HG03066 (cell line): ENCODE data around the gene NAGA.

Source experiments
- ATAC-seq: cut with Tn5 transposase; IDR thresholded peaks from one replicate; pipeline ENCODE4 v1.9.1; 2021; ENCODE audit warnings: low read depth; ENCODE audit not compliant: unreplicated experiment

NAGA gene

DNA sequence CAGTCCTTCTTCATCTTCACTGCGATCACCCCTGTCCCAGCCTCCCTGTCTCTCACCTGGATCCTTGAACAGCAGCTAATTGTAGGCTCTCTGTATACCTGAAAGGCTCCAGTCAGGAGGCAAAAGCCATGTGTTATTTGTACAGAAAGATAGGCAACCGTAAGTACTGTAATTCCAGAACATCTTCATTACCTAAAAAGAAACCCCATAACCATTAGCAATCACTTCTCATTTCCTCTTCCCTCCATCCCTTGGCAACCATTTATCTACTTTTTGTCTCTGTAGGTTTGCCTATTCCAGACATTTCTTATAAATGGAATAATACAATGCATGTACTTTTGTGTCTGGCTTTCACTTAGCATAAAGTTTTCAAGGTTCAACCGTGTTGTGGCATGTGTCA is 17.8 kb downstream of the NAGA start:
- no peak for ATAC-seq

- ATAC-seq: no peak
Measured at GRCh38 chr22:42050641-42051180, 19.9 kb downstream of the NAGA start.

DNA sequence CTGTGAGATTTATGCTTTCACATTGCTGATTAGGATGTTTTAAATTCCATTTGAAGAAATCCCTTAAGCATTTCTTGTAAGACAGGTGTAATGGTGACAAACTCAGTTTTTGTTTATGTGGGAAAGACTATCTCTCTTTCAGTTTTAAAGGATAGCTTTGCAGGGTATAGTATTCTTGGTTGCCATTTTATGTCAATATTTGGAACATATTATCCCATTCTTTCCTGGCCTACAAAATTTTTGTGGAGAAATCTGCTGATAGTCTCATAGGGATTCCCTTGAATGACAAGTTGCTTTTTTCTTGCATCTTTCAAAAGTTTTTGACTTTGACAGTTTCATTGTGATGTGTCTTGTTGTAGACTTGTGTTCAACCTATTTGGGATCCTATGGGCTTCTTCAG is 28.8 kb downstream of the NAGA start:
- ATAC-seq: no peak

GRCh38 chr22:42039271-42039670 is 31.3 kb downstream of the NAGA start:
- ATAC-seq: no peak

DNA sequence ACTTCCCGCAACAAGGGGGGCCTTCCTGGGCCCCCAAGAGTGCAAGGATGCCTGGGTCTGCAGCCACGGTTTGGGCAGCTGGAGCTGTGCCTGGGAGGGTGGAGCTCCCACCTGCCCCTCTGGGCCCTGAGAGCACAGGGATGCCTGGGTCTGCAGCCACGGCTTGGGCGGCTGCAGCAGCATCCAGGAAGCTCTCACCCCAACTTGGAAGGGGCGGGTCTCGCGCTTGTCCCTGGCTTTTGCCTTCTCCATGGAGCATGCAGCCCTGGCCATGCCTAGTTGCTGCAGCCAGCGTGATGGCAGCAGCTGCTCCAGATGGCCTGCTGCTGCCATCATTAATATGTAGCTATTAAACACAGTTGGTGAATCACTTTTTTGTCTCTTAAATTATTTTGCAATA is 35.4 kb downstream of the NAGA start:
- no peak for ATAC-seq

DNA sequence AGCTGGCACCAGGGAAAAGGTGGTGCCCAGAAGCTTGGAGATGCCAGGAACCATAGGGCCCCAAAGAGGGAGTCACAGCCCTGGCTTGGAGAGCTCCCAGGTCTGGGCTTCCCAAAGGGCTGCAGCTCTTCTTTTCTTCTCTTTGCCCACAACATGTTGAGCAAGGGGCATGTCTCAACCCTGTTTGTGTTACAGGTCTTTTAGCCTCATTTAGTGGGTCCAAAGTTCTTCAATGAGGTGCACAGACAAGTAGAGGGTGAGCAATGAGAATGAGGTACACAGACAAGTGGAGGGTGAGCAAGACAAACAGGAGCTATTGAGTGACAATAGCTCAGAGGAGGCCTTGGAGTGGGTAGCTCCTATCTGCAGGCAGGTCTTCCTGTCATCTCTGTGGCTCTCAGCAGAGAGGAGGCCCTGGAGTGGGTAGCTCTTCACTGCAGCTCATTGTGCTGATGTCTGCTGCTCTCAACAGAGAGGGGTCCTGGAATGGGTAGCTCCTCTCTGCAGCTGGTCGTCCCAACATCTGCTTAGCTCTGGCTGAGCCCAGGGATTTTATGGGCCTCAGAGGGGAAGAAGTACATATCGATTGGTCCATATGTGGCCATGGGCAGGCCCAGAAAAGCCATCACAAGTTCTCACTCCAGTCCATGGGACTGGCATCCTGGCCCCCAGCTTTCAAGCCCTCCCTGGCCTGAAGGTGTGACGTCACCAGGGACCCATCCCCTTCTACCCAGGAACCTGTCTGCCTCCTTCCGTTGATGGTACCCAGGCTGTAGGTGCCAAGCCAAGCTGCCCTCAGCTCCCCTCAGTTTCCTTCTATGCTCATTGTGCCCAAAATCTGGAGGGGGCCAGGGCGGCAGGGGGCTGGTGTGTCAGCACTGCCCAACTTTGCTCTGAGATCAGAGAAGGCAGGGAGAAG is 37.1 kb downstream of the NAGA start:
- ATAC-seq: no peak

- no peak for ATAC-seq
Measured at GRCh38 chr22:42026705-42027104, 43.9 kb downstream of the NAGA start.

DNA sequence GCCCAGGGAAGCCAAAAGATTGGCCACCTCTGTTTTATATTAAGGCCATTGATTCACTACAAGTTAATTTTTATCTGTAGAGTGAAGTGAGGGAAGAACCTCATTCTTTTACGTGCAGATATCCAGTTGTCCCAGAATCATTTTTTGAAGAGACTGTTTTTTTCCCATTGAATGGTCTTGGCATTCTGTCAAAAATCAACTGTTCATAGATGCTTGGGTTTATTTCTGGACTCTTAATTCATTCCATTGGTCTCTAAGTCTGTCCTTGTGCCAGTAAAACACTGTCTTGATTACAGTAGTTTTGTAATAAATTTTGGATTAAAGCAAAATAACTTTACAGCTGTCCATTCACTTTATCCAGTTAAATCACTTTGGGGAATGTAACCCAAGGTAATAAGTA is 45.2 kb downstream of the NAGA start:
- no peak for ATAC-seq

GRCh38 chr22:42022162-42022847 is 48.3 kb downstream of the NAGA start:
- no peak for ATAC-seq

- no peak for ATAC-seq
Measured at GRCh38 chr22:42021571-42021970, 49.0 kb downstream of the NAGA start.

DNA sequence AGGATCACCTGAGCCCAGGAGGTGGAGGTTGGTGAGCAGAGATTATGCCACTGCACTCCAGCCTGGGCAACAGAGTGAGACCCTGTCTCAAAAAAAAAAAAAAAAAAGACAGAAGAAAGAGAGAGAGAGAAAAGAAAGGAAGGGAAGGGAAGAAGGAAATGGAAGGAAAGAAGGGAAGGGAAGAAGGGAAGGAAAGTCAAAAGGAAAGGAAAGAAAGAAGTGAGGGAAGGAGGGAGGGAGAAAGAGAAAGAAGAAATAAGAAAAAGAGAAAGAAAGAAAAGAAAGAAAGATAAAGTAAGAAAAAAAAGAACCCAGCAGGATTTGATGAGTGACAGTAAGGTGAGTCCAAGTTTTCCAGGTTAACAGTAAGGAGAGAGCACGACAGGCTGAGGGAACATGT is 52.4 kb downstream of the NAGA start:
- ATAC-seq: no peak

DNA sequence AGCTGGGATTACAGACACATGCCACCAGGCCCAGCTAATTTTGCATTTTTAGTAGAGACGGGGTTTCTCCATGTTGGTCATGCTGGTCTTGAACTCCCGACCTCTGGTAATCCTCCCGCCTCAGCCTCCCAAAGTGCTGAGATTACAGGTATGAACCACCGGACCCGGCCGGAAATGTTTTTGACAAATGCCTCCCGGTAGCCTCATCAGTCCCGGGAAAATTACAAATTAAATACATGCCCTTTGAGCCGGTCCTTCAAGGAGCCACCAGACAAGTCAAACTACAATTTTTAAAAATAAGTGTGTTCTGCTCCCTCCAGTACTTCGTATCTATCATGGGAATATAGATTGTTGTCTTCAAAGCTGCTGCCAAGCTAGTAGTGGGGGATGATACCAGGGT is 54.5 kb downstream of the NAGA start:
- ATAC-seq: no peak

DNA sequence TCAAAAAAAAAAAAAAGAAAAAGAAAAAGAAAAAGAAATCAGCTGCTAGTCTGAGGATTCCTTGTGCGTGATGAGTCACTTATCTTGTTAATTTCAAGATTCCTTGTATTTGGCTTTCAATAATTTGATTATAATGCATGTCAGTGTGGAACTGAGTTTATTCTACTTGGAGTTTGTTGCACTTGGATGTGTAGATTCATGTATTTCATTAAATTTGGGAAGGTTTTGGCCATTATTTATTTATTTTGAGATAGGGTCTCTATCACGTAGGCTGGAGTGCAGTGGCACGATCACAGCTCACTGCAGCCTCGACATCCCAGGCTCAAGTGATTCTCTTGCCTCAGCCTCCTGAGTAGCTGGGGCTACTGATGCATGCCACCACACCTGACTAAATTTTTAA is 57.2 kb downstream of the NAGA start:
- ATAC-seq: no peak

DNA sequence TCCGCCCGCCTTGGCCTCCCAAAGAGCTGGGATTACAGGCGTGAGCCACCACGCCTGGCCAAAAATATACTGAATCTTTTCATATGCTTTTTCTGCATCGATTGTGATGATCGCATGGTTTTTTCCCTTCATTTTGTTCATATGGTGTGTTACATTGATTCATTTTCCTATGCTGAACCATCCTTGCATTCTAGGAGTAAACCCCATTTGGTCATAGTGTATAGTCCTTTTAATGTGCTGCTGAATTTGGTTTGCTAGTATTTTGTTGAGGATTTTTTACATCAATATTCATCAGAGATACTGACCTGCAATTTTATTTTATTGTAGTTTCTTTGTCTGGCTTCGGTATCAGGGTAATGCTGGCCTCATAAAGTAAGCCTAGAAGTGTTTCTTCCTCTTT is 59.8 kb downstream of the NAGA start:
- ATAC-seq: no peak
